ENCODE results near the gene CA10. TPM values are rescaled to one million over a fixed set of nuclear protein-coding genes. Genes with fewer than 3 reads are reported as not detected.

CA10 gene
- total RNA-seq, 1 experiment from 2014 or later, result not detected

GRCh38 chr17:51763058-51763457 is 395.5 kb downstream of the CA10 start:
- CTCF ChIA-PET, result no interaction called here
- POLR2A ChIA-PET, result no interaction called here
- Mint-ChIP-seq H3K27me3 (ENCODE audit: insufficient read depth, unreplicated experiment) (peaks cover 14% of the 10 kb centered on the region), H3K27ac (ENCODE audit: unreplicated experiment) (no peak overlapping the region), H3K4me3 (ENCODE audit: unreplicated experiment) (no peak overlapping the region), H3K4me1 (ENCODE audit: low read depth, unreplicated experiment) (no peaks in the 10 kb centered on the region), H3K9me3 (ENCODE audit: unreplicated experiment) (no peaks in the 10 kb centered on the region), H3K36me3 (ENCODE audit: insufficient read depth, unreplicated experiment) (no peaks in the 10 kb centered on the region)
- intact Hi-C loops (cut with micrococcal nuclease; ENCODE audit: unreplicated experiment), result loop anchor here (10.0 kb wide), 2 partner anchors 162 to 272 kb away; no protein-coding TSS in a partner anchor
- H3K27me3 ChIP-seq (replicated peaks; ENCODE audit: control insufficient read depth, insufficient read depth, low read length), result no peaks in the 10 kb centered on the region
- no TSS peak for BruUV-seq (replicated peaks)
- no peak overlapping the region for H3K4me3 ChIP-seq (ENCODE audit: low read depth, low read length)
- no peak for TF ChIP-seq CTCF (IDR thresholded peaks at IDR 0.05; ENCODE audit: insufficient read depth in 1 of 2, low read depth in 1 of 2, low read length in 1 of 2, severe bottlenecking in 1 of 2, unreplicated experiment in 1 of 2)
- H3K4me1 ChIP-seq, result no peaks in the 10 kb centered on the region
- no peaks in the 10 kb centered on the region for H3K36me3 ChIP-seq (ENCODE audit: control insufficient read depth, insufficient read depth, low read length)
- H3K9me3 ChIP-seq, result no peaks in the 10 kb centered on the region
- DNase-seq, result no peak

GRCh38 chr17:51761105-51761504 is 397.4 kb downstream of the CA10 start:
- no TSS peak for BruUV-seq (replicated peaks)
- H3K36me3 ChIP-seq (ENCODE audit: control insufficient read depth, insufficient read depth, low read length), result no peaks in the 10 kb centered on the region
- ChIA-PET CTCF (no interaction called here), POLR2A (no interaction called here)
- no peak for TF ChIP-seq CTCF (IDR thresholded peaks at IDR 0.05; ENCODE audit: insufficient read depth in 1 of 2, low read depth in 1 of 2, low read length in 1 of 2, severe bottlenecking in 1 of 2, unreplicated experiment in 1 of 2)
- no peaks in the 10 kb centered on the region for H3K9me3 ChIP-seq
- Mint-ChIP-seq H3K27ac (ENCODE audit: unreplicated experiment) (no peak overlapping the region), H3K4me1 (ENCODE audit: low read depth, unreplicated experiment) (no peaks in the 10 kb centered on the region), H3K4me3 (ENCODE audit: unreplicated experiment) (no peak overlapping the region), H3K9me3 (ENCODE audit: unreplicated experiment) (no peaks in the 10 kb centered on the region), H3K36me3 (ENCODE audit: insufficient read depth, unreplicated experiment) (no peaks in the 10 kb centered on the region), H3K27me3 (ENCODE audit: insufficient read depth, unreplicated experiment) (peaks cover 12% of the 10 kb centered on the region)
- no peaks in the 10 kb centered on the region for H3K4me1 ChIP-seq
- DNase-seq, result no peak
- no peaks in the 10 kb centered on the region for H3K27me3 ChIP-seq (replicated peaks; ENCODE audit: control insufficient read depth, insufficient read depth, low read length)
- H3K4me3 ChIP-seq (ENCODE audit: low read depth, low read length), result no peak overlapping the region
- intact Hi-C loops (cut with micrococcal nuclease; ENCODE audit: unreplicated experiment), result loop anchor here (10.0 kb wide), 2 partner anchors 164 to 274 kb away; no protein-coding TSS in a partner anchor

- H3K9me3 ChIP-seq, result no peaks in the 10 kb centered on the region
- DNase-seq, result no peak
- H3K36me3 Mint-ChIP-seq (ENCODE audit: insufficient read depth, unreplicated experiment), result no peaks in the 10 kb centered on the region
- ChIA-PET POLR2A (no interaction called here), CTCF (no interaction called here)
- no peaks in the 10 kb centered on the region for H3K9me3 Mint-ChIP-seq (ENCODE audit: unreplicated experiment)
- no peaks in the 10 kb centered on the region for H3K36me3 ChIP-seq (ENCODE audit: control insufficient read depth, insufficient read depth, low read length)
- H3K4me1 Mint-ChIP-seq (ENCODE audit: low read depth, unreplicated experiment), result no peaks in the 10 kb centered on the region
- no TSS peak for BruUV-seq (replicated peaks)
- no peak overlapping the region for H3K4me3 ChIP-seq (ENCODE audit: low read depth, low read length)
- intact Hi-C loops (cut with micrococcal nuclease; ENCODE audit: unreplicated experiment), result no loop called here
- no peaks in the 10 kb centered on the region for H3K4me1 ChIP-seq
- H3K27me3 Mint-ChIP-seq (ENCODE audit: insufficient read depth, unreplicated experiment), result peaks cover 12% of the 10 kb centered on the region
- no peak overlapping the region for H3K27ac Mint-ChIP-seq (ENCODE audit: unreplicated experiment)
- TF ChIP-seq CTCF (IDR thresholded peaks at IDR 0.05; ENCODE audit: insufficient read depth in 1 of 2, low read depth in 1 of 2, low read length in 1 of 2, severe bottlenecking in 1 of 2, unreplicated experiment in 1 of 2), result no peak
- no peak overlapping the region for H3K4me3 Mint-ChIP-seq (ENCODE audit: unreplicated experiment)
- H3K27me3 ChIP-seq (replicated peaks; ENCODE audit: control insufficient read depth, insufficient read depth, low read length), result no peaks in the 10 kb centered on the region
Observed at GRCh38 chr17:51759260-51759659, 399.3 kb downstream of the CA10 start.

All from Caco-2 (cell line).